SK-N-MC (cell line): ENCODE measurements around the gene AADAC.

Source experiments
- EZH2 ChIP-seq: fragments of 200-600 bp; sonication (generic); IDR thresholded peaks from one replicate; pipeline ENCODE4 v1.6.1; 2017; ENCODE audit warnings: antibody characterized with exemption
- POLR2AphosphoS5 ChIP-seq: IDR thresholded peaks from 2 replicates; pipeline ENCODE4 v1.6.1; 2012; ENCODE audit warnings: mild to moderate bottlenecking, low read depth, low read length, borderline replicate concordance

GRCh38 chr3:151839313-151839631 lies 25.4 kb downstream of the AADAC start:
- no peak for TF ChIP-seq EZH2
- no peak for TF ChIP-seq POLR2AphosphoS5
